IMR-90 (cell line): ENCODE data around the gene ZFHX3. TPM values are rescaled to one million over a fixed set of nuclear protein-coding genes. Genes with fewer than 3 reads are reported as not detected.

Source experiments
- ATAC-seq: fragments of 200-7000 bp; cut with Tn5 transposase; 2 replicates; pipeline ENCODE4 v1.9.1; 2020; ENCODE audit warnings: low read depth, mild to moderate bottlenecking, moderate library complexity
- BruUV-seq: library from RNA; stranded (reverse); fragments of 400-500 nt; replicated peaks from 2 replicates; lab custom pipeline; 2021; lab: Mats Ljungman, UMichigan
- CTCF ChIA-PET: fragments of 300-600 bp; formaldehyde crosslinking; extraction: SDS; loops from one replicate; lab custom pipeline; 2021; ENCODE audit warnings: antibody characterized with exemption; lab: Yijun Ruan, JAX
- POLR2A ChIA-PET: fragments of 300-600 bp; sonication (Branson Sonifier 250); formaldehyde crosslinking; loops from one replicate; lab custom pipeline; 2022; ENCODE audit warnings: antibody characterized with exemption; ENCODE audit not compliant: unreplicated experiment; lab: Charles Lee
- DNase-seq: peaks from one replicate; pipeline ENCODE4 v3.0.0; 2013
- H2AFZ ChIP-seq: replicated peaks from 2 replicates; pipeline ENCODE3; 2013; ENCODE audit warnings: low read length, mild to moderate bottlenecking; ENCODE audit not compliant: poor library complexity
- H2AK5ac ChIP-seq: 2 replicates; pipeline ENCODE4 v1.6.1; 2013; ENCODE audit warnings: low read depth, low read length, inconsistent platforms
- H2AK9ac ChIP-seq: replicated peaks from 2 replicates; pipeline ENCODE3; 2013; ENCODE audit warnings: mild to moderate bottlenecking, low read depth, low read length, moderate library complexity; ENCODE audit not compliant: poor library complexity
- H2BK120ac ChIP-seq: 2 replicates; pipeline ENCODE4 v1.6.1; 2013; ENCODE audit warnings: low read depth, low read length, inconsistent platforms
- H2BK15ac ChIP-seq: 3 replicates; pipeline ENCODE4 v1.6.1; 2013; ENCODE audit warnings: low read depth, low read length, inconsistent platforms
- H2BK20ac ChIP-seq: 2 replicates; pipeline ENCODE4 v1.6.1; 2013; ENCODE audit warnings: low read depth, mild to moderate bottlenecking, inconsistent platforms, low read length, moderate library complexity
- H2BK5ac ChIP-seq: 2 replicates; pipeline ENCODE4 v1.6.1; 2013; ENCODE audit warnings: mild to moderate bottlenecking, low read depth, low read length, inconsistent platforms; ENCODE audit not compliant: poor library complexity, severe bottlenecking
- H3K14ac ChIP-seq: replicated peaks from 2 replicates; pipeline ENCODE4 v1.6.1; 2013; ENCODE audit warnings: low read depth, low read length, inconsistent platforms
- H3K18ac ChIP-seq: 2 replicates; pipeline ENCODE4 v1.6.1; 2013; ENCODE audit warnings: low read depth, low read length, control low read depth
- H3K23ac ChIP-seq: 2 replicates; pipeline ENCODE4 v1.6.1; 2013; ENCODE audit warnings: low read depth, low read length, inconsistent platforms
- H3K27ac ChIP-seq: 2 replicates; pipeline ENCODE4 v1.5.1; 2013; ENCODE audit warnings: mild to moderate bottlenecking, control low read depth, low read length; ENCODE audit not compliant: insufficient read depth
- H3K27me3 ChIP-seq: 2 replicates; pipeline ENCODE4 v1.6.1; 2013; ENCODE audit warnings: low read length; ENCODE audit not compliant: control insufficient read depth, insufficient read depth
- H3K36me3 ChIP-seq: 2 replicates; pipeline ENCODE4 v1.6.1; 2013; ENCODE audit warnings: low read length, mixed read lengths; ENCODE audit not compliant: control insufficient read depth, insufficient read depth
- H3K4ac ChIP-seq: 2 replicates; pipeline ENCODE4 v1.6.1; 2013; ENCODE audit warnings: low read depth, low read length, inconsistent platforms
- H3K4me1 ChIP-seq: 2 replicates; pipeline ENCODE4 v1.6.1; 2013; ENCODE audit warnings: low read length, mixed read lengths; ENCODE audit not compliant: control insufficient read depth, insufficient read depth
- H3K4me2 ChIP-seq: 2 replicates; pipeline ENCODE4 v1.6.1; 2013; ENCODE audit warnings: low read depth, mild to moderate bottlenecking, control low read depth, low read length, moderate library complexity
- H3K4me3 ChIP-seq: 2 replicates; pipeline ENCODE4 v1.5.1; 2013; ENCODE audit warnings: low read depth, mild to moderate bottlenecking, control low read depth, low read length, moderate library complexity; ENCODE audit not compliant: insufficient read depth
- H3K56ac ChIP-seq: 2 replicates; pipeline ENCODE4 v1.6.1; 2013; ENCODE audit warnings: low read length, inconsistent platforms; ENCODE audit not compliant: insufficient read depth; ENCODE audit errors: extremely low read depth
- H3K79me1 ChIP-seq, 2 experiments: 2 replicates each; pipeline ENCODE4 v1.6.1; 2013; ENCODE audit warnings: low read length in 2 of 2, inconsistent platforms in 1 of 2, low read depth in 1 of 2
- H3K9ac ChIP-seq: 2 replicates; pipeline ENCODE4 v1.6.1; 2013; ENCODE audit warnings: low read depth, low read length, control low read depth
- H3K9me1 ChIP-seq: 2 replicates; pipeline ENCODE4 v1.6.1; 2013; ENCODE audit warnings: low read length, inconsistent platforms; ENCODE audit not compliant: insufficient read depth
- H3K9me3 ChIP-seq: 2 replicates; pipeline ENCODE4 v1.6.1; 2013; ENCODE audit warnings: low read length; ENCODE audit not compliant: control insufficient read depth, insufficient read depth
- H4K20me1 ChIP-seq: 2 replicates; pipeline ENCODE4 v1.6.1; 2013; ENCODE audit warnings: low read length, inconsistent platforms; ENCODE audit not compliant: insufficient read depth
- H4K5ac ChIP-seq: 2 replicates; pipeline ENCODE4 v1.6.1; 2013; ENCODE audit warnings: mild to moderate bottlenecking, low read depth, low read length, control low read depth
- H4K8ac ChIP-seq, 2 experiments: 2 replicates each; pipeline ENCODE4 v1.6.1; 2013; ENCODE audit warnings: low read depth in 2 of 2, low read length in 2 of 2, control low read depth in 1 of 2, inconsistent platforms in 1 of 2
- H4K91ac ChIP-seq: 2 replicates; pipeline ENCODE4 v1.6.1; 2013; ENCODE audit warnings: low read depth, low read length, inconsistent platforms; ENCODE audit not compliant: insufficient read depth
- BHLHE40 ChIP-seq: fragments of 150-350 bp; IDR thresholded peaks from 2 replicates; pipeline ENCODE4 v1.6.1; 2016; ENCODE audit warnings: mild to moderate bottlenecking, low read depth, low read length
- CEBPB ChIP-seq: IDR thresholded peaks from 2 replicates; pipeline ENCODE4 v1.6.1; 2012; ENCODE audit warnings: low read depth, low read length, improper control_type of control experiment
- CHD1 ChIP-seq: IDR thresholded peaks from 2 replicates; pipeline ENCODE4 v1.6.1; 2012; ENCODE audit warnings: low read depth, low read length, improper control_type of control experiment
- CTCF ChIP-seq: conservative IDR thresholded peaks from 2 replicates; pipeline ENCODE4 v1.5.1; 2012; ENCODE audit warnings: mild to moderate bottlenecking, low read depth, low read length, improper control_type of control experiment
- FOS ChIP-seq: fragments of 150-350 bp; IDR thresholded peaks from 2 replicates; pipeline ENCODE4 v1.6.1; 2016; ENCODE audit warnings: low read depth, low read length
- MAFK ChIP-seq: IDR thresholded peaks from 2 replicates; pipeline ENCODE4 v1.6.1; 2012; ENCODE audit warnings: low read depth, low read length, improper control_type of control experiment
- MAZ ChIP-seq: IDR thresholded peaks from 2 replicates; pipeline ENCODE4 v1.6.1; 2012; ENCODE audit warnings: low read depth, mild to moderate bottlenecking, low read length, improper control_type of control experiment, moderate library complexity, borderline replicate concordance
- MXI1 ChIP-seq: IDR thresholded peaks from 2 replicates; pipeline ENCODE4 v1.6.1; 2012; ENCODE audit warnings: low read depth, mild to moderate bottlenecking, low read length, moderate library complexity, borderline replicate concordance
- RAD21 ChIP-seq: IDR thresholded peaks from 2 replicates; pipeline ENCODE4 v1.6.1; 2012; ENCODE audit warnings: low read length, improper control_type of control experiment
- RFX5 ChIP-seq: IDR thresholded peaks from 2 replicates; pipeline ENCODE4 v1.8.0; 2012; ENCODE audit warnings: low read depth, mild to moderate bottlenecking, low read length, moderate library complexity
- SMC3 ChIP-seq: fragments of 150-350 bp; IDR thresholded peaks from 2 replicates; pipeline ENCODE4 v1.6.1; 2016; ENCODE audit warnings: low read depth, mild to moderate bottlenecking, antibody characterized with exemption, low read length, moderate library complexity
- USF2 ChIP-seq: fragments of 150-350 bp; IDR thresholded peaks from 2 replicates; pipeline ENCODE4 v1.6.1; 2017; ENCODE audit warnings: mild to moderate bottlenecking, antibody characterized with exemption, low read length, low read depth
- WGBS, 2 experiments: methylation state at CpG; one replicate each; pipeline versions ENCODE4 v1.1.5 to v1.1.7; 2013; ENCODE audit warnings: missing lambda C conversion rate in 2 of 2; ENCODE audit not compliant: insufficient read length in 1 of 2; ENCODE audit errors: extremely low coverage in 2 of 2; 5-methylcytosine and 5-hydroxymethylcytosine counted together
- dilution Hi-C: fragments of 300-500 bp; cut with HindIII; formaldehyde crosslinking; loops from one replicate; pipeline ENCODE4 v1.14.3; 2018; ENCODE audit warnings: low sequenced_read_pairs; ENCODE audit not compliant: unreplicated experiment
- in situ Hi-C: fragments of 300-500 bp; cut with MboI; formaldehyde crosslinking; loops from 3 replicates; pipeline ENCODE4 v1.14.3; 2019; ENCODE audit warnings: low sequenced_read_pairs, inconsistent platforms, mixed read lengths
- intact Hi-C: fragments of 100-400 bp; cut with micrococcal nuclease; formaldehyde crosslinking; loops from 2 replicates; pipeline ENCODE4 v1.10.0; 2022
- polyA plus RNA-seq, 3 experiments: library from polyadenylated mRNA; depleted of rRNA; stranded (reverse); fragments of >200 nt; gene quantifications; 2 replicates each; pipeline ENCODE4 v1.2.3, GENCODE V29; 2012; ENCODE audit warnings: low replicate concordance in 1 of 3
- total RNA-seq: library from RNA; depleted of rRNA; stranded (reverse); fragments of >200 nt; gene quantifications from 2 replicates; pipeline ENCODE4 v1.2.3, GENCODE V29; 2012

ZFHX3 gene
- total and polyA plus RNA-seq, 2 of the 4 experiments (the other 2 are of a cell fraction): 1.4 to 1.7 TPM

GRCh38 chr16:72944757-72945485 is 103.0 kb downstream of the ZFHX3 start:
- in situ Hi-C loops: no loop called here

More at GRCh38 chr16:72944757-72945485, 103.0 kb downstream of the ZFHX3 start:
- no peaks in the 10 kb centered on the region for H3K9me3 ChIP-seq
- H3K79me1 ChIP-seq: peaks cover 29 to 65% of the 10 kb centered on the region in 2 experiments
- no peaks in the 10 kb centered on the region for H3K27me3 ChIP-seq
- no peak overlapping the region for H2BK20ac ChIP-seq
- no peak for DNase-seq
- ChIA-PET CTCF (no interaction called here), POLR2A (interaction anchor here (0.6 kb wide), 1 partner anchor 119 kb away, joined by 3 read pairs; no protein-coding TSS in a partner anchor)
- no peak overlapping the region for H4K5ac ChIP-seq
- no peak overlapping the region for H2BK15ac ChIP-seq
- WGBS, 2 experiments: no CpG with 5 or more reads among the region's 7 CpGs
- ATAC-seq: no peak
- H2AK9ac ChIP-seq: no peak overlapping the region
- no peak overlapping the region for H2BK5ac ChIP-seq
- no peak overlapping the region for H3K18ac ChIP-seq
- H3K27ac ChIP-seq: no peak overlapping the region
- H3K4me1 ChIP-seq: peaks cover 1% of the 10 kb centered on the region; the same call in 1 of the 2 replicates
- no peak overlapping the region for H3K4ac ChIP-seq
- H3K36me3 ChIP-seq: peaks cover 10% of the 10 kb centered on the region; the same call in 1 of the 2 replicates
- no peak overlapping the region for H3K9ac ChIP-seq
- no peak overlapping the region for H3K56ac ChIP-seq
- H3K14ac ChIP-seq: 0 out of 2 replicates have a peak overlapping the region, but pooled peaks have one; percentile 49
- no peak overlapping the region for H3K23ac ChIP-seq
- H3K4me3 ChIP-seq: no peak overlapping the region
- H3K9me1 ChIP-seq: peaks cover 13% of the 10 kb centered on the region
- H3K4me2 ChIP-seq: no peak overlapping the region
- H2AK5ac ChIP-seq: no peak overlapping the region
- peaks cover 24% of the 10 kb centered on the region for H4K20me1 ChIP-seq
- TF ChIP-seq MXI1: no peak
- no peak for TF ChIP-seq RAD21
- TF ChIP-seq MAFK: no peak
- no peak for TF ChIP-seq CTCF
- no peak for TF ChIP-seq CHD1
- no peak for TF ChIP-seq USF2
- TF ChIP-seq RFX5: no peak
- TF ChIP-seq MAZ: no peak
- no peak for TF ChIP-seq SMC3
- no peak for TF ChIP-seq BHLHE40
- no peak for TF ChIP-seq CEBPB
- no peak for TF ChIP-seq FOS
- H2AFZ ChIP-seq: no peak overlapping the region
- no peak overlapping the region for H4K91ac ChIP-seq
- no peak overlapping the region for H4K8ac ChIP-seq
- dilution Hi-C loops (loop anchor here (25.0 kb wide), 1 partner anchor 92 kb away; the partner anchor contains the start of gene ZFHX3), intact Hi-C loops (no loop called here)
- H2BK120ac ChIP-seq: no peak overlapping the region
- BruUV-seq: no TSS peak
